Astrocyte of the cerebellum (primary cell): ENCODE measurements around the gene TBCA.

Experiments
- DNase-seq: peaks from one replicate; pipeline ENCODE4 v3.0.0-alpha.2; 2011; ENCODE audit warnings: low read depth
- H3K4me3 ChIP-seq: 2 replicates; pipeline ENCODE4 v1.5.1; 2011; ENCODE audit warnings: mild to moderate bottlenecking, low read depth, low read length, moderate library complexity
- CTCF ChIP-seq: IDR thresholded peaks from 2 replicates; pipeline ENCODE4 v1.5.1; 2012; ENCODE audit warnings: low read length, low read depth, moderate library complexity, mild to moderate bottlenecking; ENCODE audit errors: missing control alignments
- in situ Hi-C: cut with HindIII; loops from 2 replicates; pipeline ENCODE4 v1.10.0; 2017; ENCODE audit warnings: low sequenced_read_pairs

The TBCA gene

GRCh38 chr5:77663090-77663863 is 112.9 kb downstream of the TBCA start:
- in situ Hi-C loops, result no loop called here
- no peak for DNase-seq
- H3K4me3 ChIP-seq, result no peak overlapping the region
- TF ChIP-seq CTCF, result no peak

- H3K4me3 ChIP-seq, result no peak overlapping the region
- DNase-seq, result no peak
- no peak for TF ChIP-seq CTCF
- in situ Hi-C loops, result no loop called here
Measured at GRCh38 chr5:77662635-77663034, 113.5 kb downstream of the TBCA start.

GRCh38 chr5:77658662-77659061 is 117.5 kb downstream of the TBCA start:
- in situ Hi-C loops, result no loop called here
- H3K4me3 ChIP-seq, result no peak overlapping the region
- DNase-seq, result no peak
- no peak for TF ChIP-seq CTCF

GRCh38 chr5:77651343-77651742 is 124.8 kb downstream of the TBCA start:
- H3K4me3 ChIP-seq, result no peak overlapping the region
- TF ChIP-seq CTCF, result no peak
- no peak for DNase-seq
- in situ Hi-C loops, result no loop called here

- no peak overlapping the region for H3K4me3 ChIP-seq
- in situ Hi-C loops, result no loop called here
- no peak for DNase-seq
- no peak for TF ChIP-seq CTCF
Measured at GRCh38 chr5:77650686-77651085, 125.5 kb downstream of the TBCA start.

GRCh38 chr5:77649776-77650175 is 126.4 kb downstream of the TBCA start:
- no peak for TF ChIP-seq CTCF
- H3K4me3 ChIP-seq, result no peak overlapping the region
- in situ Hi-C loops, result no loop called here
- no peak for DNase-seq
